Measurements from ENCODE around the gene MIPOL1.
"Not testable (repeated sequence)": the region's sequence is repeated elsewhere in the genome, so short reads cannot be mapped to it uniquely, and the experiment has no call there.

The MIPOL1 gene, protein sequence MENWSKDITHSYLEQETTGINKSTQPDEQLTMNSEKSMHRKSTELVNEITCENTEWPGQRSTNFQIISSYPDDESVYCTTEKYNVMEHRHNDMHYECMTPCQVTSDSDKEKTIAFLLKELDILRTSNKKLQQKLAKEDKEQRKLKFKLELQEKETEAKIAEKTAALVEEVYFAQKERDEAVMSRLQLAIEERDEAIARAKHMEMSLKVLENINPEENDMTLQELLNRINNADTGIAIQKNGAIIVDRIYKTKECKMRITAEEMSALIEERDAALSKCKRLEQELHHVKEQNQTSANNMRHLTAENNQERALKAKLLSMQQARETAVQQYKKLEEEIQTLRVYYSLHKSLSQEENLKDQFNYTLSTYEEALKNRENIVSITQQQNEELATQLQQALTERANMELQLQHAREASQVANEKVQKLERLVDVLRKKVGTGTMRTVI

DNA sequence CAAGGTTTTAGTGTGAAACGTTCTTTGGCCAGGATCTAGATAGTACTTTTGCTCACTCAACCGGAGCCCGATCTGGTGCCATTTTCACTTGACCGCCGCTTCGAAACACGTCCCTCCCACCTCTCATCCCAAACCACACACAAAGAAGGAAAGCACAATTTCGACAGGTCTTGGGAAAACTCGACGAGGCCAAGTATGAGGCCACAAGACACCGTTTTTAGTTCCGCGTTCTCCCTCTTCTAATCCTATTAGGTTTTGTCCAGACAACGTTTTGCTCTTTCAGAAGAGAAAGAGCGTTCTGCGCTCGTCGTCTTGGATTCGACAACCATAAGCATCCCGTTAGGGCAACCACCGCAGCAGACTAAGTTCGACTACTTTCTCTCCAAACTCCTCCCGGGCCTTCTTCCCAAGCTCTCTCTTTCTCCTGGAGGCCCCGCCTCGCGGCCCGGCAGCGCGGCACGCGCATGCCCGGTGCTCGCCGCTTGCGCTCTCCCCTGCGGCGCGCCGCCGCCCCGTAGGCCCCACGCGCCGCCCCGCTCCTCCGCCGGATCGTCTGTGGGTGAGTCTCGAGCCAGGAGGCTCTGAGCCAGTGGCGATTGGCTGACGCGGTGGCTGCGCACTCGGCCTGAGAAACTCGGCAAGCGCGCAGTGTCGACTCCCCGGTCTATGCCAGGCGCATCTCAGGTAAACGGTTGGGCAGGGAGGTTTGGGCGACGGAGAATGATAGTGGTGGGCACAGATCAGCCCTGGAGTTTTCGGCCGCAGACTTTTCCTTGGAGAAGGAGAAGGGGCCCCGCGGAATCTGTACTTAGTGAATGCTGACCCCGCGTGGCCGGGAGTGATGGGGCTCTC lies at the start of gene MIPOL1:
TSS of gene MIPOL1 (plus strand) at position 517 of the 852 bp plus-strand sequence. CDS start 49,952 bp downstream, outside the sequence.
- peak; percentile 32 for DNase-seq

DNA sequence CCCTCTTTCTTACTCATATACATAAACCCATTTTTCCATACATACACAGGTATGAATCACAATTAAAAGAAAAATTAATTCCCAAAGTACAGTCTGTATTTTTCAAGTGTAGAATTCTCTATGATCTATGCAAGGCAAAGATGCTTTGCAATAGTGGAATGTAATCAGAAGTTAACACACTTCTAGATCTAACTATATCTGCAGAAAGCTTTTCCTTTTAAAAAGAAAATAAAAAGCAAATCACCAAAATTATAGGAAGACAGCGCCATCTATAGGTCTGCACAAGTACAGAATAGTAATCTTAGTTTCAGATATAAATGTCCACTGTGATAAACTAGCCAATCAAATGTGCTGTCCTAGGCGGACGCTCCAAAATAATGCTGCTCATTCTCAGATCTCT lies 47.3 kb upstream of the MIPOL1 start:
- DNase-seq = peak; percentile 9

DNA sequence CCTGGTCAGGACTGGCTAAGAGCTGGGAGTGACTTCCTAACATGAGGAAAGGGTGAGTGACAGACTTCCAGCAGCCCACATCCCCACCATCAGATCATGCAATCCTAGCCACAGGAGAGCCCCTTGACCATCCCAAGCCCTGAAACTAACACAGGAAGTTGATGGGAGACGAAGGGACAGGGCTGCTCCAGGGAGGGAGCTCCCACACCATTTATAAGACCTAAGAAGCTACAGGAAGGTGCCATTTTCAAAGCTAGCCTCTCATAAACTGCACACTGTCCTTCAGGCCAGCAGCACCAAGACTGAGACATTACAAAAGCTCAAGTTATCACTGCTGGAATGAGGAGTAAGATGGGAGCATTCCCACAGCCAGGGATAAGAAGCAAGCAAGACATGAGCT lies 44.7 kb upstream of the MIPOL1 start:
- DNase-seq = no peak

DNA sequence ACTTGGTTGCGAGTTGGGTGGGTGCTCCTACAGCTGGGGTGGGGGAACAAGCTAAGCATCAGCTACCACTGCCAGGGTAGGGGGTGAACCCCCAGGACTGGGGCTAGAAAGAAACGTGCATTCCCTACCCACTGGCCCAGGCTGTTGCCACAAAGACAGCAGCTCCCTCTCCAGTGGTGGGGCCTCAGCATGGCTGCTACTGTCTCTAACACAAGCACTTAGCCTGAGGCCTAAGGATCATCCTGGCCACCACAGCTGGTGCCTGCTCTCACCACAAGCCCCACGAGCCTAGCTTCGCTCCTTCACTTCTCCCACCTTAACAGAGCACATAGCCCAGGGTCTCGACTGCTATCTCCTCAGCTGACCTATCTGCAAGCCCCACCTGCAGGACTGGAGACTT lies 44.3 kb upstream of the MIPOL1 start:
- DNase-seq = no peak

DNA sequence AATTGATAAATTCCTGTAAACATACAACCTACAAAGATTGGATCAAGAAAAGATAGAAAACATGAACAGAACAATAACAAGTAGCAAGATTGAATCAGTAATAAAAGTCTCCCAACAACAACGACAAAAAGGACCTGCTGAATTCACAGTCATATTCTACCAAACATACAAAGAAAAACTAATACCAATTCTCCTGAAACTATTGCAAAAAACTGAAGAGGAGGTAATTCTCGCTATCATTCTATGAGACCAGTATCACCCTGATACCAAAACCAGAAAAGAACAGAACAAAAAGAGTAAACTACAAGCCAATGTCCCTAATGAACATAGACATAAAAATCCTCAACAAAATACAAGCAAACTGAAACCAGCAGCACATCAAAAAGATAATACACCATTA lies 39.8 kb upstream of the MIPOL1 start:
- DNase-seq = no peak

DNA sequence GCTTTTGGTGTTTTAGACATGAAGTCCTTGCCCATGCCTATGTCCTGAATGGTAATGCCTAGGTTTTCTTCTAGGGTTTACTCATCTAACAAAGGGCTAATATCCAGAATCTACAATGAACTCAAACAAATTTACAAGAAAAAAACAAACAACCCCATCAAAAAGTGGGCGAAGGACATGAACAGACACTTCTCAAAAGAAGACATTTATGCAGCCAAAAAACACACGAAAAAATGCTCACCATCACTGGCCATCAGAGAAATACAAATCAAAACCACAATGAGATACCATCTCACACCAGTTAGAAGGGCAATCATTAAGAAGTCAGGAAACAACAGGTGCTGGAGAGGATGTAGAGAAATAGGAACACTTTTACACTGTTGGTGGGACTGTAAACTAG lies 35.4 kb upstream of the MIPOL1 start:
- DNase-seq = not testable (repeated sequence)

DNA sequence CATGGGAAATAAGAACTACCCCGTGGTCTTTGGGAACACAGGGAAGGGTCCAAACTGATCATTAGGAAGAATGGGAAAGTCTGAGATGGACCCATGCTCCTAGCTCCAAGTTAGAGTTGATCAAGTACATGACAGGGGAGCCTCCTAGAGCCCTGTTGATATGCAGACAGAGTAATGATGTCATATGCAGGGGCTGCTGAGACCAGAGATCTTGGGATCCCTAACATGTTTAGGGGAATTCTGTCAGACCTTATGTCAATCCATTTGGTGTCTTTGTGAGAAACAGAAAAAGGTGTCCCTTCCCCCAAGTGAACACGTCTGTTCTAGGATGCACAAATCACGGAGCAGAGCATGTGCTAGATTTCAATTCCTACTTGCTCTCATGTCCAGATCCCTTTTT lies 31.9 kb upstream of the MIPOL1 start:
- no peak for DNase-seq

DNA sequence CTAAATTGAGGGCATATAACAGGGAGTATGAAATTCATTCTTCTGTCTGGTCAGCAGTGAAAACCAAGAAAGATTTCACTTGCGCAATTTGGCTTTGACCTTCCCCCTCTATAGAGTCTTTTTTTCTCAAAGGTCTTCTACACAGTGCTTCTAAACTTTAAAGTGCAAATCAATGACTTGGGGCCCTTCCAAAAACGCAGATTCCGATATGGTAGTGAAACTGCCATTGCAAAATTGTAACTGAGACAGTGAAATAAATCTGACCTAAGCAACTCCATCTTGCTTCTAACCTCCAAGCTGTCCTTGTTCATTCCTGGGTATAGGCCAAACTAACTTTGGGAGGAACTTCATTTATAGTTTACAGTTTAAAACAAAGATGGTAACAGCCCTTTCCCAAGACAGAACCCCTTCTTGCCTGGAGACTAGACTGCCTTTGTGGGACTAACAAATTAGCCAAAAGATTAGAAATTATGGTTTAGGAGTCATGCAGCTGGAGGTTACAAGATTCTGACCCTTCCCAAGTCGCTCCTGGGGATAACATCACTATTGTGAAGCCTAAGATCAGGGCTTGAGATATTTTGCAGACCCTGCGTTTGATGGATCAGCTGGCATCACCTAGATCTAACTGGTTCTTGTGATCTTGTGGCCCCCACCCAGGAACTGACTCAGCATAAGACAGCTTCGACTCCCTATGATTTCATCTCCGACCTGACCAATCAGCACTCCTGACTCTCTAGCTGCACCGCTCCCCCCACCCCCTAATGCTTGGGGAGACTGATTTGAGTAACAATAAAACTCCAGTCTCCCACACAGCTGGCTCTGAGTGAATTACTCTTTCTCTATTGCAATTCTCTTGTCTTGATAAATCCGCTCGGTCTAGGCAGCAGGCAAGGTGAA lies 30.3 kb upstream of the MIPOL1 start:
- no peak for DNase-seq

DNA sequence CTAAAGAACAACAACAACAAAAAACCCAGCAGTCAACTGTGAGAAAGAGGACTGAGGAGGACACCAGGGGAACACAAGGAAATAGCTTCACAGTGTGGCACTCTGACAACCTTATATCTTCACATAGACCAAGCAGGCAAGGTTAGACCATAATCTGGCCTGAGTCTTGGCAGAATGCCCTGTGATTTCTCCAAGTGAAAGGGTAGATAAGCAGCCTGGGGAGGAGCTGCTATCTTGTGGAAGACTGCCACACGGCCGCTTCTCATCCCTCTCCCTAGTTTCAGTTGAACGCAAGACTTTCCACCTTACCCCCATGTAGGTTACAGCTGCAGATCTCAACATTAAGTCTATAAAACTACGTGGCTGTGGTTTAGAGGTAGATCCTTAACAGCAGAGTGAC lies 29.0 kb upstream of the MIPOL1 start:
- DNase-seq = no peak

DNA sequence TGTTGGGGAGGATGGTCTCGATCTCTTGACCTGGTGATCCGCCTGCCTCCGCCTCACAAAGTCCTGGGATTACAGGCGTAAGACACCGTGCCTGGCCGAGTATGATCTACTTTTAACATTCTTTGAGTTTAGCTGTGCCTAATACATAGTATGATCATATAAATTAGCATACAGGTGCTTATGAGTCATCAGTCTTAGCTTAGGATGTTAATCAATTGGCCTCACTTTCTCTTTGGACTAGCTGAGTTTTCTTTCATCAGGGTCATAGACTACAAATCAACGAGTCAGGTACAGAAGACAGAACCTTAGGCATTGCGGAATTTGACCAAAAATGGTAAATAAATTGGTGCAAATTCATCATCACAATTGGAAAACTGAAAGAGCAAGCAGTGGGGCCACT lies 27.5 kb upstream of the MIPOL1 start:
- DNase-seq = no peak

DNA sequence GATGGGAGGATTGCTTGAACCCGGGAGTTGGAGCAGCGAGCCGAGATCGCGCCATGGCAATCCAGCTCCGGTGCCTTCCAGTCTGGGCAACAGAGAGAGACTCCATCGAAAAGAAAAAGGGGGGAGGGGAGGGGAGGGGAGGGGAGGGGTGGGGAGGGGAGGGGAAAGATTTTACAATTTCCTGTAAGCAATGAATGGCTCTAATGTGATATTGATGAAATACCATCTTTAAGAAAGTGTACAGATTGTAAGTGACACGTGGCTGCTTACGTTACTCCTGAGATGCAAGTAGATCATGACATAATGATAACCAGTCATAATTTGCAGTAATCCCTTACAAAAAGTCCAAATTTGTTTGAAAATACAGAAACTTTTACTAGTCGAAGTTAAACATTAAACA lies 26.7 kb upstream of the MIPOL1 start:
- no peak for DNase-seq

DNA sequence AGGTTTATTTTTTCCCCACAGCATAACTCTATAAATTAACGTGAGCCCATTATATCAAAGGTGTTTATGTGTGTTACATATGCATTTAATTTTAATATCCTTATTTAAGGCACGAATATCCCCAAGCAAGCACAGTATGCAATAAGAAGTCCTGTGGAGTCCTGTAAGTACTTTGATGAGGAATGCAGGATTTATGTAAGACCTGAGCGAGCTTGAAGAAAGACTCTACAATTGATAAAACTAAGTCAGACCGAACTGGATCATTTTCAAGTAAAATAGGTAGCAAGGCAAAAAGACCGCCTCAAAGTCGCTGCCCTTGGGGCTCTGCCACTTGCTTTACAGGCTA lies 26.1 kb upstream of the MIPOL1 start:
- DNase-seq = no peak

DNA sequence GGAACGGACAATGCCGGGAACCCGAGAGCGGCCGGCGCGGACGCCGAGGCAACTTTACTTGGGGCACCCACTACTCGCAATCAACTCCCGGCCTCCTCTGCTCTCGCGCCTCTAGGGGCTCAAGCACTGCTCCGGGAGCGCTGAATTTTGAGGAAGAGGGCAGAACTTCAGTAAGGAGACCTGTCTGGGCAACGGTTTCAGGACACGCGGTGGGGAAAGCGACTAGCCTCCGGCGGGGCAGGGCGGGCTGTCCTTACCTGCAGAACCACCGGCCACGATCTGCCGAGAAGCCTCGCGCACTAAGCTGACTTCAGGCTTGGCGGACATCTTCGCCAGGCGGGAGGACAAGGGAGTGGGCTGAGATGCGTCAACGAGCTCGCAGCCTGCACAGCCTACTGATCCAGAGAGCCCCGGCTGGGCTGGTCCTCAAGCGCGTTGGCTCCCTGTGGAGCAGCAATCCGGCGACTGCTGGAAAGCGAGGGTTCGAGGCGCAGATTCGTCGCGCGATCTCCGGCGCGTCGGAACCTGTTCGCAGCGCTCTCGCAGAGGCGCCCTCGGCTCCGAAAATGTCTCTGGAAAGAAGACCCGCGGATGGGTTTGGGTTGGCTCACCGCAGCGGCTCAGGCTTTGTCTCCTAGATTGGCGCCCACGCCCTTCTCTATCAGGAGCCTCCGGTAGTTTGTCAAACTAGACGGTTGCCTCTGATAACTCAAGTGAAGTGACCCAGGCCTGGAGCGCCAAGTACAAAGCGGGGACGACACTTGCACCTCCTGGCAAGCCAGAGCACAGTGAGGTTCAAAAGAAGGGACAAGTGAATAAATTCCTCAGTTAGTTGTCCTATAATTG lies 25.5 kb upstream of the MIPOL1 start, which contains the start of gene SLC25A21:
TSS of gene SLC25A21 (minus strand) at position 583 of the 846 bp plus-strand sequence.
- no peak for DNase-seq

DNA sequence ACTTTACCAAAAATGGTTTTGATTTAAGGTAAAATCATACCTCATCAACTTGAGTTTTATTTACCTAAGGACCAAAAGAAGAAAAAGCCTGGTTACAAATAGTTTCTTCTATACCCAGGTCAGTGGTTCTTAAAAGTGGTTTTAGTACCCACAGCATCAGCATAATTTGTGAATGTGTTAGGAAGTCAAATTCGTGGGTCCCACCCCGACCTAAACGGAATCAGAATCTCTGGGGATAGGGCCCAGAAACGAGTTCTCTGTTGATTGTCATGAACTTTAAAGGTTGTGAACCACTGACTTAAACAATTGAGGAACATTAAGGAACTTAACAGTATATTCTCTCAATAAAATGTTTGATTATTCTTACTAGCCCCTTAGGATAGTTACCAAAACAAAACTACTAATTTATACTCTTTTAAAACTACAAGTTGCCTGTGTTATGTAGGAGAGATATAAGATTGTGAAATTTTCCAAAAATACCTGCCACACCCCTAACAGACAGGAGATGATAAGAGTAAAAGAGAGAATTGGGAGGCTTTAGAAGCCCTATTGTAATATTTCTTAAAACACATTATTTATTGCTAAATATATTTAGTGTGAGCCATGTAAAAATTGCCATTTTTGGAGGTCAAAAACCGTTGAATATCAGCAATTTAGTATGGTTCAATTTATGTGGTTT lies 24.7 kb upstream of the MIPOL1 start:
- no peak for DNase-seq

DNA sequence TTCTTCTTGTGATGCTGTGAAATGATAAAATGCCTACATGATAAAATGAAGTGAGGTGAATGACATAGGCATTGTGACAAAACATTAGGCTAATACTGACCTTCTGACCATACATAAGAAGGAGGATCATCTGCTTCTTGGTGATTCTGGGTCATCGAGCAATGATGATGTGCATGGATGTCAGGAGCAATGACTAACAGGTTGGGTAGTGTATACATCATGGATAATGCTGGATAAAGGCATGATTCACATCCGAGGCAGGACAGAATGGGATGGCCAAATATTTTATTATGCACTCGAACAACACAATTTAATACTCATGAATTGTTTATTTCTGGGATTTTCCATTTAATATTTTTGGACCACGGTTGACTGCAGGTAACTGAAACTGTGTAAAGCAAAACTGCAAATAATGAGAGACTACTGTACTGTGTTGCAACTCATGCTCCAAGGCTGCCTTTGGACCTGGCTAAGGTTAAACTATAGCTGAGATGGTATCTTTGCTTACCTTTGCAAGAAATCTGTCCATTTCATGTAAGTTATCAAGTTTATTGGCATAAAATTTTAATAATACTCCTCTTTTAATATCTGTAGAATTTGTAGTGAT lies 17.7 kb upstream of the MIPOL1 start:
- no peak for DNase-seq

DNA sequence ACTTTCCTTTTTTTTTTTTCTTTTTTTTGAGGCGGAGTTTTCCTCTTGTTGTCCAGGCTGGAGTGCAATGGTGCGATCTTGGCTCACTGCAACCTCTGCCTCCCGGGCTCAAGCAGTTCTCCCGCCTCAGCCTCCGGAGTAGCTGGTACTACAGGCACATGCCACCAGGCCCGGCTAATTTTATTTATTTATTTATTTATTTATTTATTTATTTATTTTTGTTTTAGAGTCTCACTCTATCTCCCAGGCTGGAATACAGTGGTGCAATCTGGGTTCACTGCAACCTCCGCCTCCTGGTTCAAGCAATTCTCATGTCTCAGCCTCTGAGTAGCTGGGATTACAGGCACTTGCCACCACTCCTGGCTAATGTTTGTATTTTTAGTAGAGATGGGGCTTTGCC lies 16.9 kb upstream of the MIPOL1 start:
- not testable (repeated sequence) for DNase-seq

DNA sequence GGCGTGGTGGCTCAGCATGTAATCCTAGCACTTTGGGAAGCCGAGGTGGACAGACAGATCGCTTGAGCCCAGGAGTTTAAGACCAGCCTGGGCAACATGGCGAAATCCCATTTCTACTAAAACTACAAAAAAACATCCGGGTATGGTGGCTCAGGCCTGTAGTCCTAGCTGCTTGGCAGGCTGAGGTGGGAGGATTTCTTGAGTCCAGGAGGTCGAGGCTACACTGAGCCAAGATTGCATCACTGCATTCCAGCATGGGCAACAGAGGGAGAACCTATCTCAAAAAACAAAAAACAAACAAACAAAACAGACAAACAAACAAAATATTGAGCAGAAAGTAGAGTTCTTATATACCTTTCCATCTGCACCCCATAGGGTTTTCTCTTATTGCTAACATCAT lies 16.3 kb upstream of the MIPOL1 start:
- DNase-seq = no peak

DNA sequence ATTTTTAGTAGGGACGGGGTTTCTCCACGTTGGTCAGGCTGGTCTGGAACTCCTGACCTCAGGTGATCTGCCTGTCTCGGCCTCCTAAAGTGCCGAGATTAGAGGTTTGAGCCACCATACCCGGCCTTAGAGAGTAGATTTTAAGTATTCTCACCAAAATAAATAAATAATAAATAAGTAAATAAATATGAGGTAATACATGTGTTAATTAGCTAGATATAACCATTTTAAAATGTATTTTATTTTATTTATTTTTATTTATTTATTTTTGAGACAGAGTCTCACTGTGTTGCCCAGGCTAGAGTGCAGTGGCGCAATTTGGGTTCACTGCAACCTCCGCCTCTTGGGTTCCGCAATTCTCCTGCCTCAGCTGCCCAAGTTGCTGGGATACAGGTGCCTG lies 13.2 kb upstream of the MIPOL1 start:
- DNase-seq = not testable (repeated sequence)

DNA sequence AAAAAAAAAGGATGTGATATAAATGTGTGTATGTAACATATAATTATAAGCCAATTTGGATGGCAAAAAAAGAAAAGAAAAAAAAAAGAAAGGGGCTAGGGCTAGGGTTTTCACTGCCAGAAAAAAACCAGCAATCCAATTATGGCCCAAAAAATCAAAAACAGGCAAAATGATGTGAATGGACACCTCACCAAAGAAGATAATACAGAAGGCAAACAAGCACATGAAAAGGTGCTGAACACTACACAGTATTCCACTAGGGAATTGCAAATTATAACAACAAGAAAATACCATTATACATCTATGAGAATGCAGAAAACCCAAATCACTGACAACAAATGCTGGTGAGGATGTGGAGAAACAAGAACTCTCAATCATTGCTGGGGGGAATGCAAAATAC lies 12.1 kb upstream of the MIPOL1 start:
- no peak for DNase-seq

DNA sequence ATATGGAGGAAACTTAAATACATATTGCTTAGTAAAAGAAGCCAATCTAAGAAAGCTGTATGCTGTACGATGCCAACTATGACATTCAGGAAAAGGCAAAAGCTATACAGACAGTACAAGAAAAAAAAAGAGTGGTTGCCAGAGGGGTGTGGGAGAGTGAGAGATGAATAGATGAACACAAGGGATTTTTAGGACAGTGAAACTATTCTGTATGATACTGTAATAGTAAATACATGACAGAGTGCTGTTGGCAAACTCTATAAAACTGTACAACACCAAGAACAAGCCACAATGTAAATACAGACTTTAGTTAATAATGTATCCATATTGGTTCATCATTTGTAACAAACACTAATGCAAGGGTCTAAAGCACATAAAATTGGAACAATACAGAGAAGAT lies 10.9 kb upstream of the MIPOL1 start:
- no peak for DNase-seq

DNA sequence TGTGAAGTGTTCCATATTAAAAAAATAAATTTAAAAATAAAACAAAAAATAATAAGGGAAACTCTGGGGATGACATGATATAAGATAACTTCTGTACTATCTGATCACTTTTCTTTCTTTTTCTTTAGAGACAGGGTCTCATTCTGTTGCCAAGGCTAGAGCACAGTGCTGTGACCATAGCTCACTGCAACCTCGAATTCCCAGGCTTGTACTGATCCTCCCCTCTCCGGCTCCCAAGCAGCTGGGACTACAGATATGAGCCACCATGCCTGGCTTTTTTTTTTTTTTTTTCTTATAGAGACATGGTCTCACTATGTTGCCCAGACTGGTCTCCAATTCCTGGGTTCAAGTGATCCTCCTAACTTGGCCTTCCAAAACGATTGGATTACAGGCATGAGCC lies 10.4 kb upstream of the MIPOL1 start:
- DNase-seq = no peak
